HCT116 (cell line): Measurements from ENCODE around the gene CWC22. TPM values are rescaled to one million over a fixed set of nuclear protein-coding genes. Genes with fewer than 3 reads are reported as not detected.

ENCODE experiments used
- ATAC-seq: fragments of 200-7000 bp; cut with Tn5 transposase; 2 replicates; pipeline ENCODE4 v1.9.1; 2020; ENCODE audit warnings: mild to moderate bottlenecking, moderate library complexity
- BruUV-seq: library from RNA; stranded (reverse); fragments of 400-500 nt; replicated peaks from 2 replicates; lab custom pipeline; 2021; lab: Mats Ljungman, UMichigan
- CTCF ChIA-PET: fragments of 300-600 bp; sonication (Branson Sonifier 250); formaldehyde crosslinking; loops from one replicate; lab custom pipeline; 2021; ENCODE audit warnings: antibody characterized with exemption; lab: Charles Lee
- POLR2A ChIA-PET: fragments of 300-600, 350-600 bp; sonication (Branson Sonifier 250); formaldehyde crosslinking; loops from one replicate; lab custom pipeline; 2021; ENCODE audit warnings: antibody characterized with exemption; lab: Charles Lee
- RAD21 ChIA-PET, 2 experiments: fragments of 300-600 bp; sonication (Branson Sonifier 250); formaldehyde crosslinking; loops; one replicate each; lab custom pipeline; 2023; ENCODE audit warnings: low total read pairs in 2 of 2; ENCODE audit not compliant: uncharacterized antibody in 2 of 2, unreplicated experiment in 2 of 2, low non-redundant PET in 1 of 2; lab: Charles Lee
- DNase-seq: peaks from one replicate; pipeline ENCODE4 v3.0.0-alpha.2; 2010; ENCODE audit warnings: low read depth, low spot score
- H2AFZ ChIP-seq: fragments of 200-600 bp; shearing (Covaris generic), sonication (generic); 2 replicates; pipeline ENCODE4 v1.6.1; 2017; ENCODE audit warnings: low read depth, mixed run types, mixed read lengths, antibody characterized with exemption, low read length; ENCODE audit not compliant: poor library complexity, severe bottlenecking
- H3K27ac ChIP-seq: 2 replicates; pipeline ENCODE4 v1.5.1; 2012; ENCODE audit warnings: low read depth, low read length
- H3K27me3 ChIP-seq: fragments of 200-600 bp; sonication (generic); 2 replicates; pipeline ENCODE4 v1.6.1; 2016; ENCODE audit warnings: mixed run types, low read length, mixed read lengths; ENCODE audit not compliant: insufficient read depth
- H3K36me3 ChIP-seq, 2 experiments: fragments of 200-500 bp in 1 of 2; fragments of 200-600 bp in 1 of 2; sonication (Bioruptor generic) in 1 of 2; sonication (generic) in 1 of 2; 2 replicates each; pipeline versions ENCODE4 v1.5.1 to v1.6.1; 2014 to 2016; ENCODE audit warnings: low read length in 2 of 2, inconsistent platforms in 1 of 2, mixed read lengths in 1 of 2, mixed run types in 1 of 2; ENCODE audit not compliant: insufficient read depth in 2 of 2, control insufficient read depth in 1 of 2
- H3K4me1 ChIP-seq, 2 experiments: fragments of 200-600 bp in 1 of 2; sonication (generic) in 1 of 2; 2 replicates each; pipeline versions ENCODE4 v1.5.1 to v1.6.1; 2012 to 2017; ENCODE audit warnings: low read length in 2 of 2, inconsistent platforms in 1 of 2, mild to moderate bottlenecking in 1 of 2, mixed read lengths in 1 of 2, mixed run types in 1 of 2, moderate library complexity in 1 of 2; ENCODE audit not compliant: insufficient read depth in 2 of 2, control insufficient read depth in 1 of 2
- H3K4me2 ChIP-seq: fragments of 200-600 bp; sonication (generic); 2 replicates; pipeline ENCODE4 v1.6.1; 2017; ENCODE audit warnings: mixed run types, low read length, mixed read lengths
- H3K4me3 ChIP-seq, 2 experiments: fragments of 200-600 bp in 1 of 2; sonication (generic) in 1 of 2; replicated peaks in 1 of 2; 2 replicates each; pipeline ENCODE4 v1.5.1; 2011 to 2016; ENCODE audit warnings: low read length in 2 of 2, control low read depth in 1 of 2, low read depth in 1 of 2, mild to moderate bottlenecking in 1 of 2, mixed read lengths in 1 of 2, mixed run types in 1 of 2
- H3K79me2 ChIP-seq: fragments of 200-600 bp; sonication (generic); 2 replicates; pipeline ENCODE4 v1.6.1; 2017; ENCODE audit warnings: mild to moderate bottlenecking, mixed run types, low read length, moderate library complexity, mixed read lengths; ENCODE audit not compliant: insufficient read depth
- H3K9ac ChIP-seq: fragments of 200-600 bp; sonication (generic); 2 replicates; pipeline ENCODE4 v1.6.1; 2016; ENCODE audit warnings: low read length, mixed read lengths
- H3K9me2 ChIP-seq: fragments of 200-600 bp; sonication (generic), shearing (Covaris generic); 2 replicates; pipeline ENCODE4 v1.6.1; 2017; ENCODE audit warnings: mixed run types, mild to moderate bottlenecking, moderate library complexity; ENCODE audit not compliant: insufficient read depth
- H3K9me3 ChIP-seq, 2 experiments: fragments of 200-500 bp in 1 of 2; fragments of 200-600 bp in 1 of 2; sonication (Bioruptor generic) in 1 of 2; sonication (generic) in 1 of 2; 2 replicates each; pipeline ENCODE4 v1.6.1; 2014 to 2017; ENCODE audit warnings: low read length in 2 of 2, mixed read lengths in 2 of 2, inconsistent platforms in 1 of 2, low read depth in 1 of 2, mild to moderate bottlenecking in 1 of 2, mixed run types in 1 of 2, moderate library complexity in 1 of 2; ENCODE audit not compliant: control insufficient read depth in 1 of 2, insufficient read depth in 1 of 2
- H4K20me1 ChIP-seq: fragments of 200-600 bp; sonication (generic), shearing (Covaris generic); 2 replicates; pipeline ENCODE4 v1.6.1; 2017; ENCODE audit warnings: mixed run types, mild to moderate bottlenecking, moderate library complexity; ENCODE audit not compliant: insufficient read depth
- CBX3 ChIP-seq: IDR thresholded peaks from 2 replicates; pipeline ENCODE4 v1.6.1; 2012; ENCODE audit warnings: low read depth
- CEBPB ChIP-seq: IDR thresholded peaks from 2 replicates; pipeline ENCODE4 v1.6.1; 2012; ENCODE audit warnings: low read depth
- EZH2 ChIP-seq: fragments of 200-600 bp; sonication (generic); IDR thresholded peaks from 2 replicates; pipeline ENCODE4 v1.6.1; 2017; ENCODE audit warnings: antibody characterized with exemption, mixed run types
- EZH2phosphoT487 ChIP-seq: fragments of 200-600 bp; IDR thresholded peaks from 2 replicates; pipeline ENCODE4 v1.6.1; 2018; ENCODE audit warnings: antibody characterized with exemption, borderline replicate concordance
- FOSL1 ChIP-seq: IDR thresholded peaks from 2 replicates; pipeline ENCODE4 v1.6.1; 2012; ENCODE audit warnings: low read depth
- JUND ChIP-seq: IDR thresholded peaks from 2 replicates; pipeline ENCODE4 v1.6.1; 2012
- POLR2A ChIP-seq: IDR thresholded peaks from 2 replicates; pipeline ENCODE4 v1.7.0; 2011; ENCODE audit warnings: borderline replicate concordance; ENCODE audit not compliant: insufficient read depth, insufficient read length; ENCODE audit errors: extremely low read depth
- RAD21 ChIP-seq: IDR thresholded peaks from 2 replicates; pipeline ENCODE4 v1.6.1; 2012; ENCODE audit warnings: low read depth, mild to moderate bottlenecking
- SIN3A ChIP-seq: IDR thresholded peaks from 2 replicates; pipeline ENCODE4 v1.6.1; 2012; ENCODE audit warnings: low read depth
- TCF7L2 ChIP-seq: IDR thresholded peaks from 2 replicates; pipeline ENCODE4 v1.7.0; 2011; ENCODE audit warnings: borderline replicate concordance, inconsistent platforms; ENCODE audit not compliant: insufficient read depth, insufficient read length; ENCODE audit errors: extremely low read depth
- YY1 ChIP-seq: IDR thresholded peaks from 2 replicates; pipeline ENCODE4 v1.6.1; 2011; ENCODE audit warnings: low read length, low read depth, moderate library complexity, mild to moderate bottlenecking; ENCODE audit not compliant: insufficient replicate concordance; ENCODE audit errors: extremely low read depth
- ZFX ChIP-seq: fragments of 450-650 bp; IDR thresholded peaks from 2 replicates; pipeline ENCODE4 v1.6.1; 2017
- ZNF274 ChIP-seq: fragments of 200-500 bp; sonication (Bioruptor generic); IDR thresholded peaks from 2 replicates; pipeline ENCODE4 v1.6.1; 2014; ENCODE audit warnings: mild to moderate bottlenecking, low read depth, low read length, inconsistent platforms
- intact Hi-C: fragments of 100-400 bp; cut with micrococcal nuclease; formaldehyde crosslinking; loops from 2 replicates; pipeline ENCODE4 v1.10.0; 2022
- total RNA-seq: library from RNA; stranded (reverse); gene quantifications from one replicate; pipeline ENCODE4 v1.2.1, GENCODE V29; 2021; ENCODE audit not compliant: unreplicated experiment
- TF ChIP-seq, protein P1 (sequence below): IDR thresholded peaks from 2 replicates; pipeline ENCODE4 v1.6.1; 2011; ENCODE audit warnings: mild to moderate bottlenecking, low read length, moderate library complexity; ENCODE audit not compliant: insufficient replicate concordance; ENCODE audit errors: extremely low read depth
- TF ChIP-seq, protein P2 (sequence below), 3 experiments: fragments of 200-600 bp in 1 of 3; sonication (generic) in 1 of 3; IDR thresholded peaks in 2 of 3; conservative IDR thresholded peaks in 1 of 3; 2 replicates each; pipeline ENCODE4 v1.5.1; 2012 to 2017; ENCODE audit warnings: low read depth in 2 of 3, low read length in 2 of 3, antibody characterized with exemption in 1 of 3, borderline replicate concordance in 1 of 3, control low read depth in 1 of 3, mild to moderate bottlenecking in 1 of 3, mixed read lengths in 1 of 3, mixed run types in 1 of 3, moderate library complexity in 1 of 3; ENCODE audit not compliant: insufficient read depth in 1 of 3
- TF ChIP-seq, protein P3 (sequence below): IDR thresholded peaks from 2 replicates; pipeline ENCODE4 v1.6.1; 2012
- TF ChIP-seq, protein P4 (sequence below): IDR thresholded peaks from 2 replicates; pipeline ENCODE4 v1.6.1; 2012; ENCODE audit warnings: low read depth

Gene CWC22
- total RNA-seq, 1 experiment from 2014 or later = 24.7 TPM

DNA sequence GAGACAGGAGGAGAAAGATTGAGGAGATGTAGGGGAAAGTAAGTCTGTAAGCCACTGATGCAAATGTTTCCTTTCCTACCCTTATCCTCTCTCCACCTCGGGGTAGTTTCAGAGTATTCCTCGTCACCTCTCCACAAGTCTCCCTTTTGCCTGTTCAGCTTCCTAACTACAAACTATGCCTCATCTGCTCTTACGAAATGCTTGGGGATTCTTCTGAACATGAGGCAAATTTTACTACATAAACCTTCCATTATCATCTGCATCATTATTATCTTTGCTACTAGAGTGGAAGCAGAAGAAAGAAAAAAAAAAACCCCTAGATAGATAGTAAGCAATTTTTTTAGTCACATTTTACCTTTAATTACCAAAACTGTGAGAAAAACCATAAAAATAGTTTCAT lies 43.1 kb upstream of the CWC22 start:
- TF ChIP-seq, protein P1, sequence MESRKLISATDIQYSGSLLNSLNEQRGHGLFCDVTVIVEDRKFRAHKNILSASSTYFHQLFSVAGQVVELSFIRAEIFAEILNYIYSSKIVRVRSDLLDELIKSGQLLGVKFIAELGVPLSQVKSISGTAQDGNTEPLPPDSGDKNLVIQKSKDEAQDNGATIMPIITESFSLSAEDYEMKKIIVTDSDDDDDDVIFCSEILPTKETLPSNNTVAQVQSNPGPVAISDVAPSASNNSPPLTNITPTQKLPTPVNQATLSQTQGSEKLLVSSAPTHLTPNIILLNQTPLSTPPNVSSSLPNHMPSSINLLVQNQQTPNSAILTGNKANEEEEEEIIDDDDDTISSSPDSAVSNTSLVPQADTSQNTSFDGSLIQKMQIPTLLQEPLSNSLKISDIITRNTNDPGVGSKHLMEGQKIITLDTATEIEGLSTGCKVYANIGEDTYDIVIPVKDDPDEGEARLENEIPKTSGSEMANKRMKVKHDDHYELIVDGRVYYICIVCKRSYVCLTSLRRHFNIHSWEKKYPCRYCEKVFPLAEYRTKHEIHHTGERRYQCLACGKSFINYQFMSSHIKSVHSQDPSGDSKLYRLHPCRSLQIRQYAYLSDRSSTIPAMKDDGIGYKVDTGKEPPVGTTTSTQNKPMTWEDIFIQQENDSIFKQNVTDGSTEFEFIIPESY = no peak
- TF ChIP-seq, protein P2, sequence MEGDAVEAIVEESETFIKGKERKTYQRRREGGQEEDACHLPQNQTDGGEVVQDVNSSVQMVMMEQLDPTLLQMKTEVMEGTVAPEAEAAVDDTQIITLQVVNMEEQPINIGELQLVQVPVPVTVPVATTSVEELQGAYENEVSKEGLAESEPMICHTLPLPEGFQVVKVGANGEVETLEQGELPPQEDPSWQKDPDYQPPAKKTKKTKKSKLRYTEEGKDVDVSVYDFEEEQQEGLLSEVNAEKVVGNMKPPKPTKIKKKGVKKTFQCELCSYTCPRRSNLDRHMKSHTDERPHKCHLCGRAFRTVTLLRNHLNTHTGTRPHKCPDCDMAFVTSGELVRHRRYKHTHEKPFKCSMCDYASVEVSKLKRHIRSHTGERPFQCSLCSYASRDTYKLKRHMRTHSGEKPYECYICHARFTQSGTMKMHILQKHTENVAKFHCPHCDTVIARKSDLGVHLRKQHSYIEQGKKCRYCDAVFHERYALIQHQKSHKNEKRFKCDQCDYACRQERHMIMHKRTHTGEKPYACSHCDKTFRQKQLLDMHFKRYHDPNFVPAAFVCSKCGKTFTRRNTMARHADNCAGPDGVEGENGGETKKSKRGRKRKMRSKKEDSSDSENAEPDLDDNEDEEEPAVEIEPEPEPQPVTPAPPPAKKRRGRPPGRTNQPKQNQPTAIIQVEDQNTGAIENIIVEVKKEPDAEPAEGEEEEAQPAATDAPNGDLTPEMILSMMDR (IDR thresholded peaks at IDR 0.05 in 2 of 3, conservative IDR thresholded peaks at IDR 0.05 in 1 of 3; ENCODE audit: borderline replicate concordance in 1 of 3, insufficient read depth in 1 of 3, low read depth in 2 of 3, low read length in 2 of 3) = no peak
- no peak for TF ChIP-seq SIN3A
- TF ChIP-seq, protein P3, sequence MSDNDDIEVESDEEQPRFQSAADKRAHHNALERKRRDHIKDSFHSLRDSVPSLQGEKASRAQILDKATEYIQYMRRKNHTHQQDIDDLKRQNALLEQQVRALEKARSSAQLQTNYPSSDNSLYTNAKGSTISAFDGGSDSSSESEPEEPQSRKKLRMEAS = no peak
- TF ChIP-seq ZFX = no peak
- TF ChIP-seq RAD21 = no peak
- TF ChIP-seq EZH2 = no peak
- TF ChIP-seq JUND = no peak
- TF ChIP-seq, protein P4, sequence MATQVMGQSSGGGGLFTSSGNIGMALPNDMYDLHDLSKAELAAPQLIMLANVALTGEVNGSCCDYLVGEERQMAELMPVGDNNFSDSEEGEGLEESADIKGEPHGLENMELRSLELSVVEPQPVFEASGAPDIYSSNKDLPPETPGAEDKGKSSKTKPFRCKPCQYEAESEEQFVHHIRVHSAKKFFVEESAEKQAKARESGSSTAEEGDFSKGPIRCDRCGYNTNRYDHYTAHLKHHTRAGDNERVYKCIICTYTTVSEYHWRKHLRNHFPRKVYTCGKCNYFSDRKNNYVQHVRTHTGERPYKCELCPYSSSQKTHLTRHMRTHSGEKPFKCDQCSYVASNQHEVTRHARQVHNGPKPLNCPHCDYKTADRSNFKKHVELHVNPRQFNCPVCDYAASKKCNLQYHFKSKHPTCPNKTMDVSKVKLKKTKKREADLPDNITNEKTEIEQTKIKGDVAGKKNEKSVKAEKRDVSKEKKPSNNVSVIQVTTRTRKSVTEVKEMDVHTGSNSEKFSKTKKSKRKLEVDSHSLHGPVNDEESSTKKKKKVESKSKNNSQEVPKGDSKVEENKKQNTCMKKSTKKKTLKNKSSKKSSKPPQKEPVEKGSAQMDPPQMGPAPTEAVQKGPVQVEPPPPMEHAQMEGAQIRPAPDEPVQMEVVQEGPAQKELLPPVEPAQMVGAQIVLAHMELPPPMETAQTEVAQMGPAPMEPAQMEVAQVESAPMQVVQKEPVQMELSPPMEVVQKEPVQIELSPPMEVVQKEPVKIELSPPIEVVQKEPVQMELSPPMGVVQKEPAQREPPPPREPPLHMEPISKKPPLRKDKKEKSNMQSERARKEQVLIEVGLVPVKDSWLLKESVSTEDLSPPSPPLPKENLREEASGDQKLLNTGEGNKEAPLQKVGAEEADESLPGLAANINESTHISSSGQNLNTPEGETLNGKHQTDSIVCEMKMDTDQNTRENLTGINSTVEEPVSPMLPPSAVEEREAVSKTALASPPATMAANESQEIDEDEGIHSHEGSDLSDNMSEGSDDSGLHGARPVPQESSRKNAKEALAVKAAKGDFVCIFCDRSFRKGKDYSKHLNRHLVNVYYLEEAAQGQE = no peak
- no peak for TF ChIP-seq YY1
- no peak for TF ChIP-seq CBX3
- TF ChIP-seq FOSL1 = no peak
- no peak for TF ChIP-seq TCF7L2
- TF ChIP-seq EZH2phosphoT487 = no peak
- TF ChIP-seq POLR2A = no peak
- TF ChIP-seq ZNF274 = no peak
- no peak for TF ChIP-seq CEBPB
- H4K20me1 ChIP-seq = no peaks in the 10 kb centered on the region
- H2AFZ ChIP-seq = no peak overlapping the region
- ChIA-PET RAD21 (no interaction called here), CTCF (no interaction called here), POLR2A (no interaction called here)
- H3K4me1 ChIP-seq = no peaks in the 10 kb centered on the region
- H3K4me3 ChIP-seq = no peak overlapping the region
- BruUV-seq = no TSS peak
- H3K9me3 ChIP-seq = no peaks in the 10 kb centered on the region
- no peaks in the 10 kb centered on the region for H3K27me3 ChIP-seq
- no peaks in the 10 kb centered on the region for H3K79me2 ChIP-seq
- DNase-seq = no peak
- no peak for ATAC-seq
- no peak overlapping the region for H3K9ac ChIP-seq
- H3K4me2 ChIP-seq = no peak overlapping the region
- no peaks in the 10 kb centered on the region for H3K9me2 ChIP-seq
- intact Hi-C loops = no loop called here
- no peak overlapping the region for H3K27ac ChIP-seq
- no peaks in the 10 kb centered on the region for H3K36me3 ChIP-seq
